ENCODE results near the gene ENGASE. TPM values are rescaled to one million over a fixed set of nuclear protein-coding genes. Genes with fewer than 3 reads are reported as not detected.
A peak's percentile ranks its signal among the peaks of the same experiment; 100 is the strongest.

Gene ENGASE
- 111 and 287 TPM in 2 replicates for total RNA-seq (2011; cell fraction: chromatin; rRNA removed; ENCODE audit: low replicate concordance)
- total RNA-seq (2011; cell fraction: nucleolus; rRNA removed) = 149 and 158 TPM in 2 replicates
- 121 and 125 TPM in 2 replicates for total RNA-seq (2011; cell fraction: nucleoplasm; rRNA removed)
- 14.0 and 17.2 TPM in 2 replicates for total RNA-seq (2014; rRNA removed)
- 6.5 and 9.1 TPM in 2 replicates for total RNA-seq (2014; rRNA removed; fragmentation: Illumina TruSeq; extraction: Trizol)
- total RNA-seq (2015; rRNA removed; fragmentation: Illumina TruSeq; extraction: Trizol) = 11.2 and 13.6 TPM in 2 replicates
- total RNA-seq (2021) = 32.3 and 45.5 TPM in 2 replicates
- 16.4 and 22.8 TPM in 2 replicates for polyA plus RNA-seq (2011; rRNA removed)
- 7.9 and 11.1 TPM in 2 replicates for polyA plus RNA-seq (2011; cell fraction: cytosol; rRNA removed)
- polyA plus RNA-seq (2011; cell fraction: nucleus; rRNA removed) = 246 and 319 TPM in 2 replicates
- polyA plus RNA-seq (2012) = 25.6 and 37.4 TPM in 2 replicates
- 13.9 and 15.2 TPM in 2 replicates for polyA plus RNA-seq (2014; fragmentation: Illumina TruSeq; extraction: Trizol)
- under 1 TPM; 0.06 to 0.14 TPM for polyA plus RNA-seq (2014; fragmentation: Nextera tagmentation; extraction: Ambion mirVana)
- 36.5 and 42.5 TPM in 2 replicates for polyA plus RNA-seq (2014; rRNA removed)
- 6.3 and 9.9 TPM in 2 replicates for polyA minus RNA-seq (2011; rRNA and poly(A)+ RNA removed)
- 5.7 and 13.2 TPM in 2 replicates for polyA minus RNA-seq (2011; cell fraction: cytosol; rRNA and poly(A)+ RNA removed)
- polyA minus RNA-seq (2011; cell fraction: nucleus; rRNA and poly(A)+ RNA removed) = 49.8 and 50.9 TPM in 2 replicates
- Bru-seq, nascent RNA = percentile 66 among the genes with signal in this experiment
- BruChase-seq, experiment 1, labeled RNA remaining after a 2-hour chase = percentile 55 among the genes with signal in this experiment
- BruChase-seq, experiment 2, labeled RNA remaining after a 6-hour chase = percentile 62 among the genes with signal in this experiment
- long read RNA-seq, experiment 1, transcript ENGASE-205 (14 exons, 2,579 nt) = major isoform, 17 of 82 reads
- long read RNA-seq, experiment 1, partial matches to known transcripts = 14 of 82 reads
- long read RNA-seq, experiment 1, other reads (novel, unspliced or antisense) = 50 of 82 reads
- long read RNA-seq, experiment 2, partial matches to known transcripts = 4 of 12 reads
- long read RNA-seq, experiment 2, other reads (novel, unspliced or antisense) = 4 of 12 reads
- long read RNA-seq, experiment 3, partial matches to known transcripts = 2 of 3 reads
- long read RNA-seq, experiment 3, other reads (novel, unspliced or antisense) = 1 of 3 reads

- in situ Hi-C loops (cut with MboI) = loop anchor here (25.0 kb wide), 1 partner anchor 312 kb away; no protein-coding TSS in a partner anchor
- peak; percentile 21 for TF ChIP-seq ZFP36 (IDR thresholded peaks at IDR 0.05; ENCODE audit: low read depth, low read length, partially characterized antibody)
- 0 out of 2 replicates have a peak, but pooled peaks have one; percentile 14 for TF ChIP-seq HDAC8 (tag; IDR thresholded peaks at IDR 0.05)
- TF ChIP-seq ZNF318 (IDR thresholded peaks at IDR 0.05; ENCODE audit: borderline replicate concordance in 1 of 2, low read depth in 1 of 2) = no peak
- no peak for TF ChIP-seq FUS (optimal IDR thresholded peaks at IDR 0.05; ENCODE audit: low read depth, low read length)
- no peak for TF ChIP-seq HDGF (IDR thresholded peaks at IDR 0.05)
- TF ChIP-seq FOXP1 (CRISPR knock-in tag; IDR thresholded peaks at IDR 0.05) = no peak
- TF ChIP-seq C11orf30 (IDR thresholded peaks at IDR 0.05; ENCODE audit: low read depth) = no peak
Measured at GRCh38 chr17:79074649-79075445, at the start of gene ENGASE. Gene ENGASE (plus strand): TSS chr17:79074824. CDS start chr17:79074945, 121 bp downstream.

More at GRCh38 chr17:79074649-79075445, at the start of gene ENGASE:
- no peaks in the 10 kb centered on the region for H3K9me3 ChIP-seq (replicated peaks; ENCODE audit: control insufficient read depth, insufficient read depth, low read depth, low read length)
- POLR2A ChIA-PET = interaction anchor here (0.6 to 2.3 kb wide), 9 partner anchors 10 to 88 kb away, joined by 3 to 8 read pairs (median 3); no protein-coding TSS in a partner anchor
- under 1% methylated on average over 59 of the region's 106 CpGs for WGBS (ENCODE audit: insufficient coverage, low coverage, missing lambda C conversion rate)
- peak within 1 kb of the TSS; percentile 79 for H3K4me2 ChIP-seq (ENCODE audit: insufficient read depth, low read length)
- H3K27me3 ChIP-seq (ENCODE audit: control insufficient read depth in 2 of 2, insufficient read depth in 2 of 2, low read length in 2 of 2) = peaks cover 8 to 11% of the 10 kb centered on the region in 2 experiments; a peak in 4 of 5 replicates
- peaks cover 11% of the 10 kb centered on the region; the same call in 2 of the 3 replicates for H3K79me2 ChIP-seq (ENCODE audit: control insufficient read depth, insufficient read depth, low read length)
- FAIRE-seq (peak; percentile 89), ATAC-seq (peak; percentile 100), DNase-seq (ENCODE audit: extremely low read depth in 1 of 4, low spot score in 3 of 4) (peak; percentile 95 to 97 (median 96))
- intact Hi-C loops (cut with micrococcal nuclease) = no loop called here
- peak within 1 kb of the TSS; percentile 90 for H2AFZ ChIP-seq (ENCODE audit: low read depth, low read length)
- H3K4me3 ChIP-seq = peak within 1 kb of the TSS; percentile 83
- H3K36me3 ChIP-seq (ENCODE audit: control insufficient read depth, insufficient read depth, low read length) = peaks cover 23% of the 10 kb centered on the region; the same call in 1 of the 3 replicates
- no peaks in the 10 kb centered on the region for H3K9me1 ChIP-seq (ENCODE audit: control insufficient read depth, insufficient read depth, low read length)
- CTCF ChIA-PET (ENCODE audit: low intra/inter-chr PET ratio) = interaction anchor here (0.7 kb wide), 1 partner anchor 1602 kb away, joined by 4 read pairs; no protein-coding TSS in a partner anchor
- peaks cover 8 to 14% of the 10 kb centered on the region in 2 experiments; a peak in 4 of 5 replicates for H3K4me1 ChIP-seq (replicated peaks in 1 of 2; ENCODE audit: control insufficient read depth in 2 of 2, insufficient read depth in 2 of 2, low read length in 2 of 2)
- no TSS peak for BruUV-seq (replicated peaks)
- peak within 1 kb of the TSS; percentile 72 for H3K27ac ChIP-seq (ENCODE audit: extremely low read depth, low read depth, low read length)
- H4K20me1 ChIP-seq (replicated peaks; ENCODE audit: control insufficient read depth, insufficient read depth, low read length) = no peaks in the 10 kb centered on the region
- H3K9ac ChIP-seq (ENCODE audit: insufficient read depth in 1 of 2, low read depth in 2 of 2, low read length in 2 of 2) = peak within 1 kb of the TSS; percentile 69 to 94
